K562 (cell line): ENCODE measurements around the gene DAB2IP. TPM values are rescaled to one million over a fixed set of nuclear protein-coding genes. Genes with fewer than 3 reads are reported as not detected.
A peak's percentile ranks its signal among the peaks of the same experiment; 100 is the strongest.

Experiments
- ATAC-seq: fragments of 200-7000 bp; cut with Tn5 transposase; 3 replicates; pipeline ENCODE4 v1.9.1; 2020; ENCODE audit warnings: moderate library complexity
- BruUV-seq: library from RNA; stranded (reverse); fragments of 400-500 nt; replicated peaks from 2 replicates; lab custom pipeline; 2021; lab: Mats Ljungman, UMichigan
- CTCF ChIA-PET: fragments of 300-600 bp; formaldehyde crosslinking; extraction: SDS; loops from one replicate; lab custom pipeline; 2021; ENCODE audit warnings: low intra/inter-chr PET ratio; lab: Yijun Ruan, JAX
- POLR2A ChIA-PET: fragments of 300-600, 350-650 bp; sonication (Branson Sonifier 250); formaldehyde crosslinking; extraction: SDS; loops from one replicate; lab custom pipeline; 2021; ENCODE audit warnings: antibody characterized with exemption, inconsistent platforms; lab: Yijun Ruan, JAX
- DNase-seq, 4 experiments: peaks; one replicate each; pipeline versions ENCODE4 v3.0.0 to v3.0.0-alpha.2; 2011 to 2018; ENCODE audit warnings: low spot score in 3 of 4, mixed read lengths in 3 of 4; ENCODE audit errors: extremely low read depth in 1 of 4
- FAIRE-seq: peaks from 2 replicates; lab custom pipeline; 2011; peaks lifted over from hg19 to GRCh38; lab: Jason Lieb, UNC
- H2AFZ ChIP-seq: 2 replicates; pipeline ENCODE4 v1.6.0; 2011; ENCODE audit warnings: low read depth, low read length, control low read depth, inconsistent platforms
- H3K27ac ChIP-seq: fragments of 200-600 bp; 3 replicates; pipeline ENCODE4 v1.8.0; 2011; ENCODE audit warnings: low read depth, mild to moderate bottlenecking, control low read depth, inconsistent platforms, low read length, moderate library complexity, mixed read lengths; ENCODE audit errors: extremely low read depth
- H3K27me3 ChIP-seq, 2 experiments: fragments of 300-600 bp in 1 of 2; 2 replicates in 1 of 2; 3 replicates in 1 of 2; pipeline versions ENCODE4 v1.6.0 to v1.8.0; 2011; ENCODE audit warnings: inconsistent platforms in 2 of 2, low read length in 2 of 2, mild to moderate bottlenecking in 1 of 2, mixed read lengths in 1 of 2, moderate library complexity in 1 of 2; ENCODE audit not compliant: control insufficient read depth in 2 of 2, insufficient read depth in 2 of 2
- H3K36me3 ChIP-seq: fragments of 300-600 bp; 3 replicates; pipeline ENCODE4 v1.8.0; 2011; ENCODE audit warnings: mild to moderate bottlenecking, low read length, inconsistent platforms; ENCODE audit not compliant: control insufficient read depth, insufficient read depth
- H3K4me1 ChIP-seq, 2 experiments: fragments of 200-600 bp in 1 of 2; replicated peaks in 1 of 2; 2 replicates in 1 of 2; 3 replicates in 1 of 2; pipeline versions ENCODE4 v1.5.1 to v1.8.0; 2011; ENCODE audit warnings: inconsistent platforms in 2 of 2, low read length in 2 of 2, mild to moderate bottlenecking in 1 of 2, mixed read lengths in 1 of 2, moderate library complexity in 1 of 2; ENCODE audit not compliant: control insufficient read depth in 2 of 2, insufficient read depth in 2 of 2
- H3K4me2 ChIP-seq: 2 replicates; pipeline ENCODE4 v1.6.1; 2011; ENCODE audit warnings: low read length, control low read depth, inconsistent platforms, mixed read lengths; ENCODE audit not compliant: insufficient read depth
- H3K4me3 ChIP-seq: fragments of 200-600 bp; sonication (generic), shearing (Covaris generic); 2 replicates; pipeline ENCODE4 v1.5.1; 2016; ENCODE audit warnings: control low read depth, inconsistent platforms
- H3K79me2 ChIP-seq: fragments of 200-600 bp; 3 replicates; pipeline ENCODE4 v1.8.0; 2011; ENCODE audit warnings: low read length, inconsistent platforms; ENCODE audit not compliant: control insufficient read depth, insufficient read depth
- H3K9ac ChIP-seq, 2 experiments: 2 replicates each; pipeline versions ENCODE4 v1.6.0 to v1.6.1; 2011; ENCODE audit warnings: low read depth in 2 of 2, low read length in 2 of 2, control low read depth in 1 of 2, inconsistent platforms in 1 of 2, mild to moderate bottlenecking in 1 of 2, mixed read lengths in 1 of 2; ENCODE audit not compliant: insufficient read depth in 1 of 2
- H3K9me1 ChIP-seq: one replicate; pipeline ENCODE4 v1.6.0; 2011; ENCODE audit warnings: inconsistent platforms, mild to moderate bottlenecking, low read length, moderate library complexity; ENCODE audit not compliant: control insufficient read depth, insufficient read depth
- H3K9me3 ChIP-seq: replicated peaks from 2 replicates; pipeline ENCODE4 v1.5.1; 2011; ENCODE audit warnings: low read depth, low read length, inconsistent platforms; ENCODE audit not compliant: control insufficient read depth, insufficient read depth
- H4K20me1 ChIP-seq: replicated peaks from 2 replicates; pipeline ENCODE4 v1.6.1; 2011; ENCODE audit warnings: low read length, inconsistent platforms, mixed read lengths; ENCODE audit not compliant: control insufficient read depth, insufficient read depth
- FOSL1 ChIP-seq: fragments of 200-800 bp; sonication (Bioruptor generic); conservative IDR thresholded peaks from 2 replicates; pipeline ENCODE4 v1.6.1; 2016; ENCODE audit warnings: missing genetic modification characterization, missing compliant biosample characterization
- HDAC8 ChIP-seq: fragments of 450-650 bp; IDR thresholded peaks from 2 replicates; pipeline ENCODE4 v1.6.1; 2016; ENCODE audit warnings: mild to moderate bottlenecking, missing genetic modification characterization, moderate library complexity, missing compliant biosample characterization
- KDM1A ChIP-seq, 2 experiments: fragments of 450-650 bp; IDR thresholded peaks; 2 replicates each; pipeline ENCODE4 v1.6.1; 2016; ENCODE audit warnings: mild to moderate bottlenecking in 2 of 2
- KLF1 ChIP-seq: fragments of 450-650 bp; IDR thresholded peaks from 2 replicates; pipeline ENCODE4 v1.6.1; 2016; ENCODE audit warnings: missing genetic modification characterization, missing compliant biosample characterization
- NCOA4 ChIP-seq: fragments of 450-650 bp; IDR thresholded peaks from 2 replicates; pipeline ENCODE4 v1.6.1; 2018; ENCODE audit warnings: mild to moderate bottlenecking; ENCODE audit not compliant: partially characterized antibody
- NR0B1 ChIP-seq: fragments of 450-650 bp; IDR thresholded peaks from one replicate; pipeline ENCODE4 v1.6.1; 2018; ENCODE audit warnings: mild to moderate bottlenecking, moderate library complexity; ENCODE audit not compliant: partially characterized antibody
- PHB2 ChIP-seq: fragments of 450-650 bp; IDR thresholded peaks from 2 replicates; pipeline ENCODE4 v1.6.1; 2017; ENCODE audit warnings: low read depth
- RBM39 ChIP-seq: fragments of 200-400 bp; formaldehyde crosslinking; optimal IDR thresholded peaks from 2 replicates; pipeline ENCODE3; 2018; ENCODE audit warnings: low read depth, low read length
- RCOR1 ChIP-seq, 2 experiments: IDR thresholded peaks; 2 replicates each; pipeline ENCODE4 v1.6.1; 2012; ENCODE audit warnings: low read depth in 2 of 2, low read length in 2 of 2, borderline replicate concordance in 1 of 2, improper control_type of control experiment in 1 of 2
- RERE ChIP-seq: sonication (generic); formaldehyde crosslinking; IDR thresholded peaks from 2 replicates; pipeline ENCODE4 v1.8.0; 2023; ENCODE audit warnings: missing genetic modification reagents, mild to moderate bottlenecking, borderline replicate concordance
- SNRNP70 ChIP-seq: fragments of 200-400 bp; formaldehyde crosslinking; optimal IDR thresholded peaks from 2 replicates; pipeline ENCODE3; 2017; ENCODE audit warnings: low read depth, low read length
- ZNF121 ChIP-seq: sonication (generic); formaldehyde crosslinking; conservative IDR thresholded peaks from 2 replicates; pipeline ENCODE4 v1.8.0; 2022; ENCODE audit warnings: missing genetic modification reagents
- ZNF586 ChIP-seq: fragments of 450-650 bp; formaldehyde crosslinking; conservative IDR thresholded peaks from 2 replicates; pipeline ENCODE4 v1.4.0; 2020; ENCODE audit warnings: mild to moderate bottlenecking, moderate library complexity
- WGBS: fragments of 100-300 bp; shearing (Covaris generic); methylation state at CpG from one replicate; pipeline ENCODE4 v1.1.6; 2016; ENCODE audit warnings: low coverage, mixed read lengths; ENCODE audit not compliant: insufficient coverage; ENCODE audit errors: missing lambda C conversion rate; 5-methylcytosine and 5-hydroxymethylcytosine counted together
- in situ Hi-C: fragments of 300-500 bp; cut with MboI; formaldehyde crosslinking; loops from 4 replicates; pipeline ENCODE4 v1.15.0; 2018; ENCODE audit warnings: inconsistent platforms, mixed read lengths
- intact Hi-C: fragments of 100-400 bp; cut with micrococcal nuclease; formaldehyde crosslinking; loops from 2 replicates; pipeline ENCODE4 v1.14.2; 2022
- polyA plus RNA-seq, 8 experiments: library from polyadenylated mRNA; depleted of rRNA in 4 of 8; stranded (reverse) in 5 of 8; unstranded in 3 of 8; fragments of >200 nt; fragmentation: Nextera tagmentation in 2 of 8; fragmentation: Illumina TruSeq in 1 of 8; extraction: Ambion mirVana in 2 of 8; extraction: Trizol in 1 of 8; gene quantifications; 2 replicates each; pipeline versions ENCODE4 v1.2.1 to v1.2.3, GENCODE V29; 2011 to 2014; ENCODE audit warnings: inconsistent platforms in 1 of 8, missing spikeins in 1 of 8
- total RNA-seq, 7 experiments: library from RNA; depleted of rRNA in 6 of 7; stranded (reverse); fragments of >200 nt in 6 of 7; fragmentation: Illumina TruSeq in 2 of 7; extraction: Trizol in 2 of 7; gene quantifications; 2 replicates each; pipeline versions ENCODE4 v1.2.1 to v1.2.3, GENCODE V29; 2011 to 2021; ENCODE audit warnings: low replicate concordance in 1 of 7

DAB2IP gene
- total and polyA plus RNA-seq, 9 of the 15 experiments (the other 6 are each of a cell fraction or from before 2014, with no cell fraction given): 0.04 to 0.31 (median 0.08) TPM; not detected in 5

GRCh38 chr9:121604654-121605053, 46.8 kb upstream of the DAB2IP start (continued):
- TF ChIP-seq RERE (CRISPR knock-in tag) (no peak), PHB2 (no peak)

GRCh38 chr9:121607434-121608167, 43.8 kb upstream of the DAB2IP start:
- H3K9me1 ChIP-seq: peaks cover 1% of the 10 kb centered on the region
- in situ Hi-C loops (no loop called here), intact Hi-C loops (no loop called here)
- no peak overlapping the region for H3K4me3 ChIP-seq
- H3K9me3 ChIP-seq: no peaks in the 10 kb centered on the region
- POLR2A ChIA-PET: interaction anchor here (1.1 kb wide), 1 partner anchor 13 kb away, joined by 3 read pairs; no protein-coding TSS in a partner anchor
- WGBS: 2% methylated on average over 10 of the region's 10 CpGs
- no peak overlapping the region for H2AFZ ChIP-seq
- ATAC-seq (no peak), DNase-seq (no peak), FAIRE-seq (no peak)
- BruUV-seq: no TSS peak
- no peaks in the 10 kb centered on the region for H3K4me1 ChIP-seq
- H3K27ac ChIP-seq: no peak overlapping the region
- H3K36me3 ChIP-seq: no peaks in the 10 kb centered on the region
- no peak overlapping the region for H3K4me2 ChIP-seq
- no peaks in the 10 kb centered on the region for H3K79me2 ChIP-seq
- H4K20me1 ChIP-seq: peaks cover 9% of the 10 kb centered on the region; the same call in 1 of the 2 replicates
- CTCF ChIA-PET: no interaction called here
- H3K27me3 ChIP-seq: peaks cover 5 to 54% of the 10 kb centered on the region in 2 experiments; a peak in 3 of 5 replicates
- no peak overlapping the region for H3K9ac ChIP-seq
- TF ChIP-seq ZNF121 (CRISPR knock-in tag): peak; percentile 85
- no peak for TF ChIP-seq HDAC8 (tag)
- peak; percentile 76 for TF ChIP-seq FOSL1 (tag)
- TF ChIP-seq SNRNP70: no peak
- TF ChIP-seq ZNF586 (CRISPR knock-in tag): no peak
- TF ChIP-seq KLF1: no peak
- peak in 1 of 2 experiments; percentile 37; a peak in 1 of 4 replicates for TF ChIP-seq RCOR1 (IDR thresholded peaks at IDR 0.05; ENCODE audit: borderline replicate concordance in 1 of 2, low read depth in 2 of 2, low read length in 2 of 2)
- no peak for TF ChIP-seq NR0B1
- TF ChIP-seq RBM39: no peak
- TF ChIP-seq KDM1A (IDR thresholded peaks at IDR 0.05): peak; percentile 70 to 73
- no peak for TF ChIP-seq NCOA4
